ENCODE data around the gene MEIS3. TPM values are rescaled to one million over a fixed set of nuclear protein-coding genes. Genes with fewer than 3 reads are reported as not detected.
A peak's percentile ranks its signal among the peaks of the same experiment; 100 is the strongest.

Gene MEIS3
- total and polyA plus RNA-seq, 9 of the 15 experiments (the other 6 are each of a cell fraction or from before 2014, with no cell fraction given): 0.06 to 0.80 (median 0.25) TPM; not detected in 1

DNA sequence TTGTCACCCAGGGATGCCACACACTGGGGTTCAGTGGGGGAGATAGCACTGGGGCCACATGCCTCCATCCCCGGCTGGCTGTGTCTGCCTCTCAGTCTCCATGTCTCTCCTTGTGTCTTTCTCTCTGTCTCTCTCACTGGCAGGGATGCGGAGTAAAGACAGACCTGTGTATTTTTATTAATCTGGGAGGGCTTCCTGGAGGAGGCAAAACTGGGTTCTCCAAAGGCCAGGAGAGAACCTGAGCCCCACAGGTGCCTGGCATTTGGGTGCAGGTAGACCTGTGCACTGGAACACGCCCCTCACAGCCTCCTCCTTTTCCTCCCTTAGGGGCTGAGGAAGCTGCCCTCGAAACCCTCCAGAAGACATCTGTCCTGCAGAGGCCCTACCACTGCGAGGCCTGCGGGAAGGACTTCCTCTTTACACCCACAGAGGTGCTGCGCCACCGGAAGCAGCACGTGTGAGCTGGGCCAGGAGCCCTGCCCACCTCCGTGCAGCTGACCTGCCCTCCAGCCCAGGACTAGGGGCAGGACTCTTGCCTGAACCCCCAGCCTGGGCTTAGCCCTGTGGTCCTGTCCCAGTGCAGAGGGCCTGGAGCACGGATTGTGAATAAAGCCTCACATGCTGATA is 37.6 kb downstream of the MEIS3 start:
- intact Hi-C loops (cut with micrococcal nuclease): no loop called here
- Histone ChIP-seq H2AFZ (ENCODE audit: low read depth, low read length) (no peak overlapping the region), H3K27ac (ENCODE audit: extremely low read depth, low read depth, low read length) (no peak overlapping the region), H3K27me3 (ENCODE audit: control insufficient read depth in 2 of 2, insufficient read depth in 2 of 2, low read length in 2 of 2) (peaks cover 2 to 8% of the 10 kb centered on the region in 2 experiments; a peak in 3 of 5 replicates), H3K9me1 (ENCODE audit: control insufficient read depth, insufficient read depth, low read length) (no peaks in the 10 kb centered on the region), H3K9ac (ENCODE audit: insufficient read depth in 1 of 2, low read depth in 2 of 2, low read length in 2 of 2) (peak overlapping the region in 1 of 2 experiments; percentile 71; a peak in 2 of 4 replicates), H3K4me1 (replicated peaks in 1 of 2; ENCODE audit: control insufficient read depth in 2 of 2, insufficient read depth in 2 of 2, low read length in 2 of 2) (peaks cover 7 to 22% of the 10 kb centered on the region in 2 experiments; a peak in 4 of 5 replicates), H3K4me3 (no peak overlapping the region), H3K9me3 (replicated peaks; ENCODE audit: control insufficient read depth, insufficient read depth, low read depth, low read length) (no peaks in the 10 kb centered on the region), H4K20me1 (replicated peaks; ENCODE audit: control insufficient read depth, insufficient read depth, low read length) (peaks cover 5% of the 10 kb centered on the region; the same call in 1 of the 2 replicates), H3K36me3 (ENCODE audit: control insufficient read depth, insufficient read depth, low read length) (peaks cover 55% of the 10 kb centered on the region; the same call in 2 of the 3 replicates), H3K79me2 (ENCODE audit: control insufficient read depth, insufficient read depth, low read length) (no peaks in the 10 kb centered on the region), H3K4me2 (ENCODE audit: insufficient read depth, low read length) (no peak overlapping the region)
- CTCF ChIA-PET (ENCODE audit: low intra/inter-chr PET ratio): no interaction called here
- DNase-seq (ENCODE audit: extremely low read depth in 1 of 4, low spot score in 3 of 4) (no peak), ATAC-seq (no peak; the same call in 2 of the 3 replicates), FAIRE-seq (no peak)
- WGBS (ENCODE audit: insufficient coverage, low coverage, missing lambda C conversion rate): 84% methylated on average over 11 of the region's 11 CpGs
- BruUV-seq (replicated peaks): no TSS peak
- POLR2A ChIA-PET: interaction anchor here (0.8 to 1.5 kb wide), 2 partner anchors 11 to 65 kb away, joined by 3 read pairs; no protein-coding TSS in a partner anchor
- in situ Hi-C loops (cut with MboI): no loop called here
- TF ChIP-seq ZNF274 (IDR thresholded peaks at IDR 0.05; ENCODE audit: borderline replicate concordance, low read depth, low read length): no peak
- TF ChIP-seq, protein P1, sequence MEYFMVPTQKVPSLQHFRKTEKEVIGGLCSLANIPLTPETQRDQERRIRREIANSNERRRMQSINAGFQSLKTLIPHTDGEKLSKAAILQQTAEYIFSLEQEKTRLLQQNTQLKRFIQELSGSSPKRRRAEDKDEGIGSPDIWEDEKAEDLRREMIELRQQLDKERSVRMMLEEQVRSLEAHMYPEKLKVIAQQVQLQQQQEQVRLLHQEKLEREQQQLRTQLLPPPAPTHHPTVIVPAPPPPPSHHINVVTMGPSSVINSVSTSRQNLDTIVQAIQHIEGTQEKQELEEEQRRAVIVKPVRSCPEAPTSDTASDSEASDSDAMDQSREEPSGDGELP (CRISPR knock-in tag; IDR thresholded peaks at IDR 0.05; ENCODE audit: borderline replicate concordance): no peak
- TF ChIP-seq HDAC6 (IDR thresholded peaks at IDR 0.05; ENCODE audit: low read depth, low read length): no peak
- no peak for TF ChIP-seq ESRRB (CRISPR knock-in tag; IDR thresholded peaks at IDR 0.05; ENCODE audit: borderline replicate concordance)
- TF ChIP-seq SMAD3 (CRISPR knock-in tag; conservative IDR thresholded peaks at IDR 0.05): no peak
- no peak for TF ChIP-seq GABPB2 (CRISPR knock-in tag; conservative IDR thresholded peaks at IDR 0.05)
- peak; percentile 71 for TF ChIP-seq SPI1 (IDR thresholded peaks at IDR 0.05; ENCODE audit: borderline replicate concordance, low read depth, low read length)
- peak; percentile 82 for TF ChIP-seq RBM25 (IDR thresholded peaks at IDR 0.05; ENCODE audit: low read depth, low read length, severe bottlenecking)
- TF ChIP-seq MEF2A (IDR thresholded peaks at IDR 0.05; ENCODE audit: control insufficient read depth, low read depth, low read length): no peak
- 0 out of 2 replicates have a peak, but pooled peaks have one; percentile 28 for TF ChIP-seq POLR2G (IDR thresholded peaks at IDR 0.05; ENCODE audit: low read depth, low read length)
- TF ChIP-seq, protein P2, sequence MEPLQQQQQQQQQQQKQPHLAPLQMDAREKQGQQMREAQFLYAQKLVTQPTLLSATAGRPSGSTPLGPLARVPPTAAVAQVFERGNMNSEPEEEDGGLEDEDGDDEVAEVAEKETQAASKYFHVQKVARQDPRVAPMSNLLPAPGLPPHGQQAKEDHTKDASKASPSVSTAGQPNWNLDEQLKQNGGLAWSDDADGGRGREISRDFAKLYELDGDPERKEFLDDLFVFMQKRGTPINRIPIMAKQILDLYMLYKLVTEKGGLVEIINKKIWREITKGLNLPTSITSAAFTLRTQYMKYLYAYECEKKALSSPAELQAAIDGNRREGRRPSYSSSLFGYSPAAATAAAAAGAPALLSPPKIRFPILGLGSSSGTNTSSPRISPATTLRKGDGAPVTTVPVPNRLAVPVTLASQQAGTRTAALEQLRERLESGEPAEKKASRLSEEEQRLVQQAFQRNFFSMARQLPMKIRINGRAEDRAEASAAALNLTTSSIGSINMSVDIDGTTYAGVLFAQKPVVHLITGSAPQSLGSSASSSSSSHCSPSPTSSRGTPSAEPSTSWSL (CRISPR knock-in tag; IDR thresholded peaks at IDR 0.05; ENCODE audit: borderline replicate concordance): no peak
- no peak for TF ChIP-seq KAT2B (IDR thresholded peaks at IDR 0.05; ENCODE audit: low read depth, low read length)
- TF ChIP-seq, protein P3, sequence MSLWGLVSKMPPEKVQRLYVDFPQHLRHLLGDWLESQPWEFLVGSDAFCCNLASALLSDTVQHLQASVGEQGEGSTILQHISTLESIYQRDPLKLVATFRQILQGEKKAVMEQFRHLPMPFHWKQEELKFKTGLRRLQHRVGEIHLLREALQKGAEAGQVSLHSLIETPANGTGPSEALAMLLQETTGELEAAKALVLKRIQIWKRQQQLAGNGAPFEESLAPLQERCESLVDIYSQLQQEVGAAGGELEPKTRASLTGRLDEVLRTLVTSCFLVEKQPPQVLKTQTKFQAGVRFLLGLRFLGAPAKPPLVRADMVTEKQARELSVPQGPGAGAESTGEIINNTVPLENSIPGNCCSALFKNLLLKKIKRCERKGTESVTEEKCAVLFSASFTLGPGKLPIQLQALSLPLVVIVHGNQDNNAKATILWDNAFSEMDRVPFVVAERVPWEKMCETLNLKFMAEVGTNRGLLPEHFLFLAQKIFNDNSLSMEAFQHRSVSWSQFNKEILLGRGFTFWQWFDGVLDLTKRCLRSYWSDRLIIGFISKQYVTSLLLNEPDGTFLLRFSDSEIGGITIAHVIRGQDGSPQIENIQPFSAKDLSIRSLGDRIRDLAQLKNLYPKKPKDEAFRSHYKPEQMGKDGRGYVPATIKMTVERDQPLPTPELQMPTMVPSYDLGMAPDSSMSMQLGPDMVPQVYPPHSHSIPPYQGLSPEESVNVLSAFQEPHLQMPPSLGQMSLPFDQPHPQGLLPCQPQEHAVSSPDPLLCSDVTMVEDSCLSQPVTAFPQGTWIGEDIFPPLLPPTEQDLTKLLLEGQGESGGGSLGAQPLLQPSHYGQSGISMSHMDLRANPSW (CRISPR knock-in tag; IDR thresholded peaks at IDR 0.05): no peak
- no peak for TF ChIP-seq SMARCE1 (IDR thresholded peaks at IDR 0.05)
- TF ChIP-seq, protein P4, sequence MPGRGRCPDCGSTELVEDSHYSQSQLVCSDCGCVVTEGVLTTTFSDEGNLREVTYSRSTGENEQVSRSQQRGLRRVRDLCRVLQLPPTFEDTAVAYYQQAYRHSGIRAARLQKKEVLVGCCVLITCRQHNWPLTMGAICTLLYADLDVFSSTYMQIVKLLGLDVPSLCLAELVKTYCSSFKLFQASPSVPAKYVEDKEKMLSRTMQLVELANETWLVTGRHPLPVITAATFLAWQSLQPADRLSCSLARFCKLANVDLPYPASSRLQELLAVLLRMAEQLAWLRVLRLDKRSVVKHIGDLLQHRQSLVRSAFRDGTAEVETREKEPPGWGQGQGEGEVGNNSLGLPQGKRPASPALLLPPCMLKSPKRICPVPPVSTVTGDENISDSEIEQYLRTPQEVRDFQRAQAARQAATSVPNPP (IDR thresholded peaks at IDR 0.05; ENCODE audit: borderline replicate concordance, insufficient read depth, insufficient read length): no peak
